ENCODE results near the gene FOXA1. TPM values are rescaled to one million over a fixed set of nuclear protein-coding genes. Genes with fewer than 3 reads are reported as not detected.

Gene FOXA1
- total RNA-seq, 1 experiment from 2014 or later: 5.3 TPM

DNA sequence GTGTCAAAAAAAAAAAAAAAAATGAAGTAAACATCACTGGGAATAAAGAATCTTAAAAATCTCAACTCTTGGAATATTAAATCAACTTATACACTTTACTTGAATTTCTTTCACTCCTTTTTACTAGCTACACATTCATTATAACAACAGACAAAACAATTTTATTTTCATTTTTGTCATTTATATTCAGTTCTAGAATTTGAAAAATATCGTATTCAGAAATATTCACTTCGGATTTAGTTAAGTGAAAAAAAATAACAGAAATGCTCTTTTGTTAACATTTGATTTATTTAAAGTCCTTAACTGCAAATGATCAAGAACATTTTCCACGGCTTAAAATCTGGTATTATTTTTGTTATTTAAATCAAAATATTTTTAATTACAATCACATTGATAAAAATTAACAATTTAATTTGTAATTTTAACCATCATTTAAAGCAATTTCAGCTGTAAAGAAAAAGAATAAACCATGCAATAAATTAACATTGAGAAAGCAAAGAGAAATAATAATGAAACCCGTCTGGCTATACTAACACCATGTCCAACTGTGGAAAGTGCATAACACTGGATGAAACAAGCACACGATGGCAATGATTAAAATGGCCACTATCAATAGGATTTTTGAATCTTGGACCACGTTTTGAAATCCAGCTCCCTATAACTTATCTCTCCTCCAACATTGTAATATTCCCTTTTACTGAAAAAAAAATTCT, 5.2 kb downstream of the FOXA1 start:
- no peak for DNase-seq (ENCODE audit: low spot score)

DNA sequence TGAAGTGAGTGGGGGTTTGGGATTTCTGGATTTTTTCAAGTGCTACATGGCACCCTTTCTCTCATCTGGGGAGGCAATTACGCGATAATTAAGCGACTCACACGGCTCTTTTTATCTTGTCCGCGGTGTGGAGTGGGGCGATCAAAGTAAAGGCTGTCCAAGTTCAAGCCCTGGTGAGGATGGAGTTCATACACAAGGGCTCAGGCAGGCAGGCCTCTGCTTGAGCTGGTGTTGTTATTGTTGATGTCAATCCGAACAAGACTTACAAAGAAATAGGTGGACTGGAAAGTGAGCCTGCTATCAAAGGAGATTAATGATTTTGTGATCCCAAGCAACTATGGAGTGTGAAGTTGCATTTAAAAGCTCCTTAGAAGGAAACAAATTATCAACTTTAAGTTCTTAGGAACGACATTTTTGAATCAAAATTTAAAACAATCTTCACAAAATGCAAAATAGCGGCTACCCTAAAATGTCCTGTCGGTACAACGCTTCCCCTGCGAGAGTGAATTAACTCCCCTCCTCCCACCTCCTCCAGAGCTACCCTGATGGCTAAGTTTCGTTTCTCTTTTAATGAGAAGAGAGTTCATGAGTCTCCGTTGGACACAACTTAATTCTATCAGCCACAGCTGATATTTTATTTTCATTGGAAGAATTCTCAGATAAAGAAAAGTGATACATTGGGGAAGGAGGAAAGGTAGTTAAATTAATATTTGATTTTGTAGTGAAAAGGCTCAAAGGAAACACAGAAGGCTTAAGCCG, 5.9 kb downstream of the FOXA1 start:
- DNase-seq (ENCODE audit: low spot score): no peak

DNA sequence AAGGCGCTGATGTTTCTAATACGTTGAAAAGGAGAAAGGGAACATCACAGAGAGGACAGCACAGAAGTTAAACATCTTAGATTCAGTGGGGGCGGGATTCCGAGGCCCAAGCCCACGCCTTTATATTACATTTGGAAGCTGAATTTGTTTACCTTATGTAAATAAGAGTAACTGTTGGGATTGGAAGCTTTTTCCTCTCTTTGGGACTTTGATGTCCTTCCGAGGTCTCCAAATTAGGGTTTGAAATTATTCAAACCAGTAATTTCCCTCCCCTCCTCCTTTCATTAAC, 6.4 kb downstream of the FOXA1 start:
- no peak for DNase-seq (ENCODE audit: low spot score)

DNA sequence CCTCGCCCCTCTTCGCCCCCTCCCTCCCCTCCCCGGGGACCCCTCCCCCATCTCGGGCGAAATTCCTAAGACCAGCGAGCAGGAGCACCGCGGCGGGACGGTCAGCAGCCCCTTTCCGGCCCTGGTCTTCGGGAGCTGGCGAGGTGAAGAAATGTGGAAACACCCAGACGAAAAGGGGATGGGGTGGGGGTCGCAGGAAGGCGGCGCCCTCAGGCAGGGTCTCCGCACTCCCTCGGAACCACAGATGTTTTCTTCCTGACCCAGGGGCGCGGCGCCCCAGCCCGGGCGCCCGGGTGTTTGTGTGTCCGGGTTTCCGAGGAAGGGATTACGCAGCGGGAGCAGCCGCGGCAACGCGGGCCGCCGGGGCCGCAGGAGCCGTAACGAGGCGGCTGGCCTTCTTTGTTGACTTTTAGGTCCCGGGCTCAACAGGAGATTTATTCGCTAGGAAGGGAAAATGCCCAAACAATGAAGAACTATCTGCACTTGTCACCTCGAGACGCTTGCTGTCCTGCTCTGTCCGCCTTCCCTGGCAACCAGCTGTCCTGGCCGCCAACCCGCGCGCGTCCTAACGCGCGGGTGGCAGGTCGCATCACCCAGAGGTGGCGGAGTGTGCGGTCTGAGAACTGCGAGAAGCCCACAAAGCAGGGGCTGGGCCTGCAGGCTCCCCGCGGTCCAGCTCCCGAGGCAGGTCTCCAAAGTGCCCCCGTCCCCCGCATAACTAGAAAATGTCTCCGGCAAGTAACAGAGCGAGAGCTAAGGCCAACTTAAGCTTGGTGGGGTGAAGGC, 7.0 kb downstream of the FOXA1 start:
- no peak for DNase-seq (ENCODE audit: low spot score)

DNA sequence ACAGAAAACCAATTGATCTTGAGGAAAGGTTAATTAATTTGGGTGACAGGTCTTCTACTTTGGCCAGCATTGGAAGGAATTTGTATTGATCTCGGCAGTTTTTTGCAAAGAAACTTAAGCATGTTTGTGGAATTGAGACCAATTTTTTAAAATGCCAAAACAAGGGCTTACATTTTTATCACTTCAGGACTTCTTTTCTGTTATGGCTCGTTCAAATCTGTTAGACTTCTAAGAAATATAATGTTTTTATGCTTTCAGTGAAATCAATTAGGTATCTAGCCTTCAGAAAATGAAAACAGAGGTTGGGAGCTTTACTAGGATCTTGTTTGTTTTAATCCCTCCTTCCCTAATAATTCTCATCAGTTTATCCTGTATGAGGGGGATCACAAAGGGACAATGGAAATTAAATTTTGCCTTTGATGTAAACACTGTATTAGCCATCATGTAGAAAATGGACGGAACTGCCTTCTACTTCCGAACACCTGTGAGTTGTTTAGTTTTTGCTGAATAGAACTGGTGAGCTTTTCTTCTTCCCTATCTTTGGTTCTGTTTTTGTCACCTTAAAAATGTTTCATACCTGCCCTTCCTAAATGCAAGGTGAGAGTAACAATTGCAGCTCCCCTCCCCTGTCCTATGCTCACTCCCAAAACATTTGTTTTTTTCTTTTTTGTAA, 7.8 kb downstream of the FOXA1 start:
- no peak for DNase-seq (ENCODE audit: low spot score)

DNA sequence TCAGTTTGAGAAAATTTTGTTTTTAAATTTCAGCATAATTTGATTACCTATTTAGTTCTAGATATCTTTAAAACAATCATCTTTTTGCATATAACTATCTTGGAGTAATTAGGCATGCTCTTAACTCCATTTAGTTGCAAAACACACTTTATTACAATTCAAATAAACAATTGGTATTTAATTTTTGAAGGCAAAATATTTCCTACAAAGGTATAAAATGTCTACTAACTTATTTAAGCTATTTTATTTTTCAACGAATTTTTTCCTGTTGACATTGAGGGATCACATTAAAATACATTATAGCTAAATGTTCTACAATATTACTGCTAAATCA, 8.3 kb downstream of the FOXA1 start:
- no peak for DNase-seq (ENCODE audit: low spot score)

DNA sequence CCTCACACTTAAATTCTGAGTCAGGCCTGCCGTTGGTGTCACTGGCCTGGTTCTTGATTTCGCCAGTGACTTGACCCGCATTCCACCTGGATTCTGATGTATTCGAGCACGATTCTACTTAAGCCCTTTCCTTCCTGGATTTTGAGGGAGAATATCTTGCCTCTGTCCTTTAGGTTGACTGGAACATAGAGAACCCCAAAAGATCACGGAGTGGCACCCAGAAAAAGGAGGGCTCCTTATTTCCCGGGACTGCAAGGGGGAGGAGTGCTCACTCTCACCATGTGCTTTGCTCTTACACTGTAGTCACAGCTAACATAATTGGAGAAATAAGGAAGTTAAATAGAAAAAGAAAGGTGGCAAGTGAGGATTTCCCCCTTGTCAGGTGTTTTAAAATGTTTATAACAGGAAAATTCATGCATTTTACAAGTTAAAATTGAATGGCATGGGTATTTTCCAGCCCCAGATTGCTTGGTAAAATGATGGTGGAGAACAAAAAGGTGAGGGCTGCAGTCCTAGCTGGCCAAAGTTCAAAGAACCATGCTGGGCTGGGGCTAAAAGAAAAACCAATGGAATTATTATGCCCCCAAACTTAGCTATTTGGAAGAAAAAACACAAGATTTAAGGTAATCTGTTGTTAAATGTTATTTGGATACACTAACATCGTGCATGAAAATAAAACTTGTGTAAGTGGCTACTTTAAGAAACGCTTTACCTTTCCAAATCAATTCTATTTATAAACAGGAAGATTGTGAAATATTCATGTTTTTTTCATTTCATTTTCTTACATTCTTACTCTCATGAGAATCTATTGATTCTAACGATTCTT, 8.9 kb downstream of the FOXA1 start:
- DNase-seq (ENCODE audit: low spot score): no peak

DNA sequence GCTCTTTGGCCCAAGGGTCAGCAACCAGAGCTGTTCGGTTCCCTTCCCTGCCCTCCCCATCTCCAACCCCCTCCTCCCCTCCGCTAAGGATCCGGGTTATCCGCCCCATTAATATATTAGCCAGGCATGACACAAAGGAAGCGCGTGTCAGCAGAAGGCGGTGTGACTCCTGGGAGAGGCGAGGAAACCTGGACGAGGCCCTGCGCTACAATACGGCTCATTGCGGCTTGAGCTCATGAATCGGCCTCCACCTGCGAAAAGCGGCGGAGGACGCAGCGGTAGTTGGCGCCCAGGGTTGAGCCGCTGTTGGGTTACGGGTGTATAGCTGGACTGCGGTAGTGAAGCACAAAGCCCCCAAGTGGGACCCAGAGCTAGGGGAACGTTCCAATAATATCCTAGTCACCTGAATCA, 9.9 kb downstream of the FOXA1 start:
- no peak for DNase-seq (ENCODE audit: low spot score)

DNA sequence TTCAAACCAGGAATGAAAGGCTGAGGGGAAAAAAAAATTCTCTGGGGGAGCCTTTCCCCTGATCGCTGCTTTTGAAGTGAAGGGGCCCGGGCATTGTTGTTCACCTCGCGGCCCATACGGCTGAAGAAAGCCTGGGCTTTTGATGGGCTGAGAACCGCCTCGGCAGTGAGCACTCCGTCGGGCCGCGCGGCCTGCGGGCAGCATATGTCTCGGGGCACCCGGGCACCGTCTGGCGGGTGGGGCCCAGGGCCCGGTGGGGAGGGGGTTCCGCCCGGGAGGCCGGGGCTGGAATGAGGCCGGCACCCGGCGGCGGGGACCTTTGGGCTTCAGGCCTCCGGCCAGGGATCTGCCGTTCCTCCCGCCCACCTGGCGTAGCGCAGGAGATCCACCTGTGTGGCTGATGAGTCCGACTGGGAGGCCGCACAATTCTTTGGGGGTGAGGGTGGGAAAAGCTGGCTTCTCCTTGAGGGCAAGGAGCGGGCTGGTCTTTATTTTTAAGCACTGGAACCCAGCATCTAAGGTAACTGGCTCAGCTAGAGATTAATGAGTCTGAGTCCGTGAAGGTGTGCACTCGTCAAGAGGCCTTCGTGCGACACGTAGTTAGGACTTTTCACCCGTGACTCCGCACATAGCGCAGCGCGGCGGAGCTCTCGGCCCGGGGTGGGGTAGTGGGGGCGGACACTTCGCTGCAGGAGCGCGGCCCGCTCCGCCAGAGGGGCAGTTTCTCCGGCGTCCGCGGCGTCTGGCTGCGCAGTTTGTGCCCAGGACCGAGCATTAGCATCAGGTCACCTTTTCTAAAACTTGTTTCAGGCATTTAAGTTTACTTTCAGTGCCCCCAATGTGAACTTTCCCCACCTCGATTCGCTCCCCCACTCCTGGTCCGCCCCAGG, 10.6 kb downstream of the FOXA1 start:
- no peak for DNase-seq (ENCODE audit: low spot score)

DNA sequence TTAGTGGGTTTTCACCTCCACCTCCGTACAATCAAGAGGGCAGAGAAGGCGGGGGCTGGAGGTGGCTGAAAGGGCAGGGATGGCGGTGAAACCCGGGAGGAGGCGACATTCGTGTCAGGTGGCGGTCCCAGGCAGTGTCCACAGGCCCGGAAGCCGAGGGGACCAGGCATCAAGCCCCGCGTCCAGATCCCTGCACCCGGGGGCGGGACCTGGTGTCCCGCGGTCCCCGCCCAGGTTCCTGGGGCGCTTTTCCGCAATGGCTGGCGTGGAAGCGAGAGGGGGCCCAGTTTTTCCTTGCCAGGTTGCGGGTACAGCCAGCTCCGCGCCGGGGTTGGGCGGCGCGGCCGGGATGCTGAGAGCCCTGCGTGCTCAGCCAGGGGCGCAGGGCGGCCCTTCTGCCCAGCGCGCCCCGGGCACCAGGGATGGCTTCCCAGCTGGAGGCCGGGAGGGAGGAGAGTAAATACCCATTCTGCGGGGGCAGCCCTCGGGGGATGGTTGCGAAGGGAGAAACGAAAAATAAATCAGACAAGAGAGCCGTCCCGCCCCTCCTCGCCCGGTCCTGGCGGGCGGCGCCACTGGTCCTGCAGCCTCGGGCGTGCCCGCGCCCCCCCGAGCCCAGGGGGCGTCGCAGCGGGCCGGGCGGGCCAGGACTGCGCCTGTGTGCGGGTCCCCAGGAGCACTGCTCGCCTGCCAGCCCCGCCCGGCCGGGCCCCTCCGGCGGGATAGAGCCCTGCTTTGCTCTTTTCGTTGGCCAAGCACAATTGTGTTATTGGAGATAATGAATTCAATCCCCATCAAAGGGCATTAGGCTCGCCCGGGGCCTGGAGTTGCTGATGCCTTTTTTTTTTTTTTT, 11.5 kb downstream of the FOXA1 start:
- no peak for DNase-seq (ENCODE audit: low spot score)

DNA sequence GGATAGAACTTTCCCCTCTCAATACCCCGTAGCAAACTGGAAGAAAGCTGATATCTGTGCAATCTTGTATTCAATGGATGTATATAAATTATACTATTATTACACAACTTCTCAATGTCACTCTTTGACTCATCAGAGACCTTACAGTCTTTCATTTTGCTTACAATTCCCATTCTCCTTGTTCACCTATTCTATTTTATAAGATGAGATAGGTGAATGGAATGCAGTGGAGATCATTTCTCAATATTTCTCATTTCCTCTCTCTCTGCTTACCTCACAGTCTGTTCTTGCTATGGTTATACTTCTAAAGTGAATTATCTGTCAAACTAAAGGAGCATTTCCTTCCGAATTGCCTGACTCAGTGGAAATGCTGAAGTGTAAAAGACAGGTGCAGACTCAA, 14.9 kb downstream of the FOXA1 start:
- DNase-seq (ENCODE audit: low spot score): no peak

DNA sequence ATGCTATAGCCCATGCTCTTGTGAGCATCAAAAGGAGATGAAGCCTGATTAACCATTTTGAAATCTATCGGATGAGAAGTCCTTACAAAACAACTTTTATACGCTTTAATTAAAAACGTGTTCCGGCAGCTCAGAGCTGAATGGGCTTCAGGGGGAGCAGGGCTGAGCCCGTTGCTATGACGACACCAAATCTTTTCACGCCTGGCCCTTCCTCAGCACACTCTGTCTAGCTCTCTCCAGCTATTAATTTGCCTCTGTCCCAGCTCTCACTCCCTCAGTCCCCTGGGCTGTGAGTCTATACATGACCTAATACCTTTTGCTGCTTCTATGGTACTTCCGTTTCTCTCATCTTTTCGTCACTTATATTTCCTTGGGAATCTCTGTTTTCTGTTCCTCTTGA, 15.8 kb downstream of the FOXA1 start:
- no peak for DNase-seq (ENCODE audit: low spot score)

DNA sequence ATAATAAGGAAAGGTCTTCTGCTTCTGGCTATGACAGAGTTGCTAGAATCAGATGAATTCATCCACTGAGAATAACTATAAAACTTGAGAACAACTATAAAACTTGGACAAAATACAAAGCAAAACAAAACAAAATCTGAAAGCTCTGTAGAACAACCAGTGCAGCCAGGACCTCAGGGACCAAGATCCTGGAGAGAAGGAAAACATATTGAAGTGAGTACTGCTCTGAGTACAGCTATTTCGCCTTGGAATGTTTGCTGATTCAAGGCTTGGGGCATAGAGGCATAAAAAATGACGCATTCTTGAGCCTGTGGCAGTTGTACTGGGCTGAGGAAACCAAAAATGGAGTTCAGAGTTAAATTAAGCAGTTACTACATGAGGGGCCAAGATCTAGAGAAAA, 21.7 kb downstream of the FOXA1 start:
- no peak for DNase-seq (ENCODE audit: low spot score)

DNA sequence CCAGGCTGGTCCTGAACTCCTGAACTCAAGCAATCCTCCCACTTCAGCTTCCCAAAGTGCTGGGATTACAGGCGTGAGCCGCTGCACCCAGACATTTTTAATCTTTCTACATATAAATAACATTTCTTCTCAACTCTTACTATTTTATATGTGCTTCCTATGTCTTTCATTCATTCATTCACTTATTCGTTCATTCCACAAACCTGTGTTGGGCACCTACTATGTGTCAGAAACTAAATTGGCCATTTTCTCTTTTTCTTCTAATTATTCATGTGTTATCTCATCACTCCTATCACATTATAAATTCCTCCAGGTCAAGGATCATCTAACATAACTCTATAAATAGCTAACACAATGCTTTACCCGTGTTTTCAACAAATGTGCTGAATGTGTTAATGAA, 23.7 kb downstream of the FOXA1 start:
- DNase-seq (ENCODE audit: low spot score): no peak

DNA sequence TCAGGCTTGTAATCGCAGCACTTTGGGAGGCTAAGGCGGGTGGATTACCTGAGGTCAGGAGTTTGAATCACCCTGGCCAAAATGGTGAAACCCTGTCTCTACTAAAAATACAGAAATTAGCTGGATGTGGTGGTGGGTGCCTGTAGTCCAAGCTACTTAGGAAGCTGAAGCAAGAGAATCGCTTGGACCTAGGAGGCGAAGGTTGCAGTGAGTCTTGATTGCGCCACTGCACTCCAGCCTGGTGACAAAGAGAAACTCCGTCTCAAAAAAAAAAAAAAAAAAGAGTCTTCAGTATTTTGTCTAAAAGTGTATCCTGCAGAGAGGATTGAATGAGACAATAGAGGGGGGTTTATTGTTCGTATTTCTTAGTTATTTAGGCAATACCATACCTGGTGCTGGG, 25.3 kb downstream of the FOXA1 start:
- no peak for DNase-seq (ENCODE audit: low spot score)

DNA sequence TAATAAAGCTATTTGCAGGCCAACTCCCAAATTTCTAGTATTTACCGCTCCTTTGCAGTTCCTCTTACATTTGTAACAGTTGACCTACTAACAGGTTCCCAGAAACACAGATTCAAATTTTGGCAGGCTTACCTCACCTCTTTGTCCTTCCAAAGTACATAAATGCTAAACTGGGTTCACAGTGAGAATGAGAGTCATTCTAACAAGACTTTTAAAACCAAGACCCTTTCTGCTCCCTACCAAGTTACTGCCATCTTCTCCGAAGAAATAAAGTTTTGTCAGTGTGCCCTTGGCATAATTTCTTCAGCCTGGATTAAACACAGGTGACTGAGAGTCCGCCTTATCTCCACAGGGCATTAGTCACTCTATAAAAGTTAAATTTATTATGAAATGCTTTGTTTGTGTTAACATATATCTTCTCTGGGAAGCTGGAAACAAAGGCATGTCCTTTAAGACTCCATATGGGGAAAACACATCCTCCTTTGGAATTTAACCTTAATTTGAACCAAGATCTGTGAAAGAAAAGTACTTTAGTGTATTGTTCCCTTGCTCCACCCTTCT, 28.2 kb downstream of the FOXA1 start:
- DNase-seq (ENCODE audit: low spot score): peak; percentile 30

DNA sequence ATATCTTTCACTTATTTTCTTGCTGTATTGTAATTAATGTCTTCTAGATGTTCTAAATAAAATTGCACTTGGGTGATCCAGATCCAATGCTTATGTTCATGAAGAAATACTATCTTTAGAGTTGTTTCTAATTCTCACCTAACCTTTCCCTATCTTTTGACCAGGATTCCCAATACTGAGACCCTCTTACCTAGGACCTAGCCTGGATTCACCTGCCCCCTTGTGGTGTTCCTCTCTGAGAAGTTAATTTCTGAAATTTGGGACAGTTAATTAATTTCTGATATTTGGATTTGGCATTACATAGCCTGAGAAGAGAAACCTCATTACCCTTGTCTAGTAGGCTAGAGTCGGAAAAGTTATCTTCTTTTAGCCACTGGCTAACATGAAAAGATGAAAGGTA, 29.5 kb downstream of the FOXA1 start:
- DNase-seq (ENCODE audit: low spot score): no peak

DNA sequence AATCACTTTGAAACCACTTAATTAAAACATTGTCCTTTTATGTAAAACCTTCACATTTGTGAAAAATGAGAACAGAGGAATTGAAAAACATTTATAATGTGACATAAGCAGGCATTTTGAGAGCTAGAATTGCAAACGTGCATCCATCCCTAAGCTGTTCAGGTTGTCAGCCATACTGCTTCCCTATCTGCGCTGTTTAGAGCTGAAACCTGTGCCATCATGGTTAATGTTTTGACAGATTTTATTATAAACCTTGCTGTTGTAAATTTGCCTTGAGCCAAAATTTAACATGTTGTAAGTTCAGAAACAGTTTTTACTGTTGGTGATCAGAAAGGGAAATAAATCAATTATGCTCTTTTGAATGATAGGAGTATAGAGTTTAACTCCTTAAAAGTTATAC, 31.9 kb downstream of the FOXA1 start:
- DNase-seq (ENCODE audit: low spot score): no peak

DNA sequence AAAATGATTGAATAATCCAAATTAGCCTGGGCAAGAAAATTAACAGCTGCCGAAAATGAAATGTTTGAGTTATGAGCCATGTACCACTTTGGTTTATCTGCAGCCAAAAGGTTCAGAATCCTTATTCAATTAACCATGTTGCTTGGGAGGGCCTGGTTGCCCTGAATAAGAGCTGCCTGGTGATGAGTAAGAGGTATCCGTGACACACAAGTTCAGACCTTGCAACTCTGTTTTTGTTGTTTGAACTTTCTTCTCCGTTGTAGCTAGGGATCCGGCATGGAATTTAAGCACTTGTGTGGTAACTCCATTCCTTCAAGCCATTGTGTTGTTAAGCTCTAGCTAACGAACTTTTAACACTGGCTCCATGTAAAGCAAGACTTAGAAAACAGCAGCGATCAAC, 35.7 kb downstream of the FOXA1 start:
- DNase-seq (ENCODE audit: low spot score): no peak
